Epidermal melanocyte (primary cell): ENCODE measurements around the gene RAB26.
"Not testable (repeated sequence)": the region's sequence is repeated elsewhere in the genome, so short reads cannot be mapped to it uniquely, and the experiment has no call there.

Experiments used
- DNase-seq: peaks from one replicate; pipeline ENCODE4 v3.0.0; 2011; ENCODE audit warnings: low spot score; ENCODE audit not compliant: insufficient read length

RAB26 gene, protein sequence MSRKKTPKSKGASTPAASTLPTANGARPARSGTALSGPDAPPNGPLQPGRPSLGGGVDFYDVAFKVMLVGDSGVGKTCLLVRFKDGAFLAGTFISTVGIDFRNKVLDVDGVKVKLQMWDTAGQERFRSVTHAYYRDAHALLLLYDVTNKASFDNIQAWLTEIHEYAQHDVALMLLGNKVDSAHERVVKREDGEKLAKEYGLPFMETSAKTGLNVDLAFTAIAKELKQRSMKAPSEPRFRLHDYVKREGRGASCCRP

DNA sequence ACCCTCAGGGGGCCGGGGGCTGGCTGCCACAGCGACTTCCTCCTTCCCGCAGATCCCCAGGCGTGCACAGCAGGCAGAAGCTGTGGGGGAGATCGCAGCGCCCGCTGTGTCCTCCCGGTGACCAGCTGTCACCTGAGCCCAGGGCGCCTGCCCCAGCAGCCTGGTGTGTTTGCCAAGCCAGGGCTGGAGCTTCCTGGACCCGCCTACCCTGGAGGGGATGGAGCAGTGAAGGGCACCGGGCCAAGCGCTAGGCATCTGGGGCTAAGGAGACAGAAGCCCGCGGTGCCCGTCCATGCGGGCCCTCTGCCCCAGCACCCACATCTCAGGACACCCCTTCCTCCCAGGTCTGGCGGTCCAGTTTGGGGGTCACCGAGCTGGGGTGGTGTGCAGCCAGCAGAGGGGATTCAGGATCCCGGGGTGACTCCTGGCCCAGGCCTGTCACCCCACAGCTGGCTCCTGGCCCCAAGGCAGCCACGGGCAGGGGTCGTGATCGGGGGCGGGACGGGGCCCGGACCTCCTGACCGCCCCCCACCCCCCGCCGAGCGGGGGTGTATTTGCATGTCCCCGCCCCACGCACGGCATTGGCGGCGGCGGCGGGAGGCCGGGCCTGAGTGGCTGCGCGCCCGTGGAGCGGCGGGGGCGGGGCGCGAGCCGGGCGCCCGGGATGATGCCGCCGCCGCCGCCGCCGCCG is at the start of gene RAB26:
Gene RAB26 (plus strand): TSS at position 645 of the 691 bp plus-strand sequence. CDS start 159 bp downstream, outside the sequence.
- peak; percentile 69 for DNase-seq

DNA sequence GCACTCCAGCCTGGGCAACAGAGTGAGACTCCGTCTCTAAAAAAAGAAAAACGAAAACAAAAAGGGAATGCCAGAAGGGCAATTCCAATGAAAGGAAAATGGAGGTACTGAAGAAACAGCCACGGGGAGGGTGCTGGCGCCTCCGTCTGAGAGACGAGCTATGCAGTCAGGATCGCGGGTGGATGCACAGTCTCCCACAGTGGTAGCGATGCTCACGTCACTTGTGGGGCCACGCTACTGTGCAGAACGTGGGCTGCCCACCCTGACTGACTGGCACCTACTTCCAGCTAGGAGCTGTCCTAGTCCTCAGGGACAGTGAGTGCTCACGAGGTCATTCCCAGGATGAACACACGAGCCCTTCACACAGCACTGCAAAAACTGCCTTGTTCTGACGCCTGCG is 46.8 kb upstream of the RAB26 start:
- not testable (repeated sequence) for DNase-seq

DNA sequence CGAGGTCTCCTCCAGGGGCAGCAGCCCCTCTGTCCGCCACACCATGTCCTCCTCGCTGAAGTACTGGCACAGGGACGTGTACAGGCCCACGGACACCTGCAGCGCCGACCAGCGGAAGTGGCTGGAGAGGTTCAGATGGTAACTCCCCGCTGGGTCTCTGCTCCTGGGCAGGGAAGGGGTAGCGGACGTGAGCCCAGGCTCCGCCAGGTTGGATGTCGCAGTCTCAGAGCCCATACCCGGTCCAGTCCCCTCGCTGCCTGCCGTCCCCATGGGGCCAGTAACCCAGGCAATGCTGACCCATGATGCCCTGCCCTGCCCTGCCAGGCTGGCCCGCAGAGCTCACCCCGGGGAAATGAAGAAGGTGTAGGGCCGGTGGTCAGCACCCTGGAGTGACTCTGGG is 46.0 kb upstream of the RAB26 start:
- DNase-seq: no peak

DNA sequence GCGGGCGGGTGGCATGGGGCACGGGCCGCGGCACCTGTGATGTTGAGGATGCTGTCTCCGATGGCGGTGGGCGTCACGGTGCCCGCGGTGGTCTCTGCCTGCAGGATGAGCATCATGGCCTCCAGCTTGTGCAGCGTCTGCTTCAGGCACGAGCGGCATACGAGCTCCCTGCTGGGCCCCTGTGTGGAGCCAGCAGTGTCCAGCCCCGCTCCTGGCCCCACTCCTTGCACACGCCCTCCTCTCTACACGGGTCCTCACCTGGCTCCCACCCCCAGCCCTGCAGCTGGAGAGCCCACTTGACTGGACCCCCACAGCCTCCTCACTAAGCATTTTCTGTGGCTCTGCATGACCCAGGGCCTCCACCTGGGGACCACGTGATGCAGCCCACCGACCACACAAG is 44.0 kb upstream of the RAB26 start:
- not testable (repeated sequence) for DNase-seq

DNA sequence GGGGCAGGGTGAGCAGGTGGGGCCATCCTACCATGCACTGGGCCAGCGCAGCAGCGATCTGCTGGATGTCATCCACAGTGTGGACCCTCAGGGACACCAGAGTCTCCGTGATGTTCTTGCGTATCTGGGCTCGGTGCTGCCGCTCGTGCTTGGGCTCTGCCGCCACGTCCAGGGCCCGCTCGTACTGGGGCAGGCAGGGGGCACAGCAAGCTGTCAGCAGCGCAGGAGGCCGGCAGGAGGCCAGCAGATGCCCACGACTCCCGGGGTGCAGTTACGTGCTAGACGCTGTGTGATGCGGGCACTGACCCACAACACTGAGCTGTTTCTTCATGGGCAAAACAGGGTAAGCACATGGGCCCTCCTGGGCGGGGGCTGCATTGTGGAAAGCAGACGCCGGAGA is 43.1 kb upstream of the RAB26 start:
- not testable (repeated sequence) for DNase-seq

DNA sequence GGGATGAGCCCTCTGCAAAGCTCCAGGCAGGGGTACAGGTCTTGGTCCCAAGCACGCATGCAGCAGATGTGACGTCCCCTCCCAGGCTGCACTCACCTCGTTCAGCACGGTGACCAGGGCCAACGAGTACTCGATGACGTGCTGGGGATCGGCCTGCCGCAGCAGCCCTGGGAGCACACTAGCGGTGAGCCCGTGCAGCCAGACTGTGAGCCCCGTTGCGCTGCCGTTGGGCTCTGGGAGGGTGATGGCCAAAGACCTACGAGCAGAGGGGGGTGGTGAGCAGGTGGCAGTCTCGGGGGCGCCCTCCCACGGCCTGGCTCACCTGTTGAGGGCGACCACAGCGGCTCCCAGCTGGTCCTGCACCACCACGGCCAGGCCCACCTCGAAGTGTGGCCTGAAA is 42.7 kb upstream of the RAB26 start:
- DNase-seq: not testable (repeated sequence)

DNA sequence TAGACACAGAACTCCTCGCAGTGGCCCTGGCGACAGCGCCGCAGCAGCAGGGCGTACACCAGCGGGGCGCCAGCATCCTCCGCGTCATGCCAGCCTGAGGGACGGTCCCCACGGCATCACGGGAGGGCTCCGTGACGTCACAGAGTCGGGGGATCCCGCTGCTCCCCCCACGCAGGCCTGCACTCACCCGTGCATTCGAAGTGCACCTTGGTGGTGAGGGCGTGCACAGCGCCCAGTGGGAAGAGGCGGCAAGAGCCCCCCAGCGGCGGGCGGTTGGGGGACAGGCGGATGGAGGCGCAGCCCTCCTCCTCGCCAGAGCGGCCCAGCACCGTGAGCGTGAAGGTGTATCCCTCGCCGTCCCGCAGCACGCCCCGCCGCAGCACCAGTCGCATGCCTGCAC is 42.2 kb upstream of the RAB26 start:
- not testable (repeated sequence) for DNase-seq

DNA sequence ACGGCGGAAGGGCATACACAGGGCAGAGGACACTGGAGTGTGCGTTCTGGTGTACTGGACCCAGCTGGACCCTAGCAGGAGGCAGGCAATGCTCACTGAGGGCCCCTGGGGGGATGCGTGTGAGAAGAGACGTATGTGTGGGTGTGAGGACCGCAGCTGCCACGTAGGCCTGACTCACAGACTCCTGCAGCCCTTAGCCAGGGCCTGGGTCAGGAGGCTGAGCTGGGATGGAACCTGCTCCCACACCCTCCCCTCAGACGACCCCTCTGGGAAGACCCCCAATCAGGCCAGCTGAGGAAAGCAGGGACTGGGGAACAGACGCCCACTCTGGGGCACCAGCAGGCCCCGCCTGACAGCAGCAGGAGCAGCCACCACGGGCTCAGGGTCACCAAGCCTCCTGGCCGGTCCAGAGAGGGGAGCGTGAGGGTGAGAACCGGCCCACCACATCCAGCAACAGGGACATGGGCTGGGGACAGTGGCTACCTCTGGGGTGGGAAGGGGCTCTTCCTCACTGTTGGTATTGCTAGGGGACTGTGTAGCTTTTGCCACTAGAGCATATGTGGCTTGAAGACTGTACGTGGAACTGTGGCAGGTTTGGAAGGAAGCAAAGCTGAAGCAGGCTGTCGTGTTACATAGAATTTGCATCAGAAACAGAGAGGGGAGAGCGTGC is 41.2 kb upstream of the RAB26 start:
- peak; percentile 17 for DNase-seq

DNA sequence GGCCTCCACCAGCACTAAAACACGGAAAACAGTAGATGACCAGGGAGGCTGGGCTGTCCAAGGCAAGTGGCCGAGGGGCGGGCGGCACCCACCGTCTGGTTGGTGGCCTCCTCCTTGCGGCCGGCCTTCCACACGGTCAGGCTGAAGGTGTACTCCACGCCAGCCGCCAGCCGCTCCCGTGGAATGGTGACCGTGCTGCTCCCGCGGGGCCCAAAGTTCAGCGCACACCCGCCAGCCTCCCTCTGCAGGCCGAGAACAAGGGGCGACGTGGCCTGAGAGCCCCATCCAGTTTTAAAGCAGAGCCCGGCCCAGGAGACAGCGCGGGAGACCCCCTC is 40.7 kb upstream of the RAB26 start:
- not testable (repeated sequence) for DNase-seq

DNA sequence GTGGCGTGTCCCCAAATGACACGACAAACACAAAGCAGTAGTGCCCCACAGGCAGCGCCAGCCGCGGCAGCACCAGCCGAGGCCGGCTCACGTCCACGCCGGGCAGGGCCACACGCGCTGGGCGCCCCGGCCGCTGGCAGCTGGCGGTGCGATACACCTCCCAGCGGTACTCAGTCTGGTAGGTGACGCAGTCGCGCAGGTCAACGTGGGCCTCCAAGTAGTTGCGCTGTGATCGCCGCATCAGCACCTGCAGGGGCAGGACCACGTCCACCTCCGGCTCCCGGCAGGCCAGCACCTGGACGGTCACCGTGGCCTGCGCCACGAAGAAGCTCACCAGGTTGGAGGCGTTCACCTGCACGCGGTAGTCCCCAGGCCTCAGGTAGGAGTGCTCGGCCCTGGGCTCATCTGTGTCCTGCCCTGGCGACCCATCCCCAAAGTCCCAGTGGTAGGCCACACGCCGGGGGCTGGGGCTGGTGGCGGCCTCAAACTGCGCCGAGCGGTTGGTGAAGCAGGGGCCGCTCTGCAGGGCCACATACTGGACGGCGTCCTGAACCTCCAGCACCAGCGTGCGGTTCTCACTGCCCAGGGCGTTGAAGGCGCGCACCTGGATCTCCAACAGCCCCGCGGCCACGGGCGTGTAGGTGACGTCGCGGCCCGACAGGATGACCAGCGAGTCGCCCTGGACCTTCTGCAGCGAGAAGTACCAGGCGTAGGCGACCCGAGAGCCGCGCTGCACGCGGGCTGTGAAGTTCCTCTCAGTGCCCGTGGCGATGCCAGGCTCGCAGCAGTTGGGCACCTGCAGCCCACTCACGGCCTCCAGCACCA is 39.8 kb upstream of the RAB26 start:
- DNase-seq: not testable (repeated sequence)

DNA sequence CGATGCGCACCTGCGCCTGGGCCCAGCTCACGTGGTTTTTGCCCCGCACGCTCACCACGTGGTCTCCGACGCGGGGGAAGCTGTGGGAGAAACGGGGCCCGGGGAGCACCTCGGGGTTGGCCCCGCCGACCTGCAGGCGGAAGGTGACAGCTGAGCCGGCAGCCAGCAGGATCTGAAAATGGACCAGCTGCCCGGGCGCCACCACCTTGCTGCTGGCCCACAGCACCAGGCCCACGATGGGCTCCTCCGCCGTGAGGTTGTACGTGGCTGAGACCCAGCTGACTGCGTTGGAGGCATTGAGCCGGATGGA is 39.2 kb upstream of the RAB26 start:
- not testable (repeated sequence) for DNase-seq

DNA sequence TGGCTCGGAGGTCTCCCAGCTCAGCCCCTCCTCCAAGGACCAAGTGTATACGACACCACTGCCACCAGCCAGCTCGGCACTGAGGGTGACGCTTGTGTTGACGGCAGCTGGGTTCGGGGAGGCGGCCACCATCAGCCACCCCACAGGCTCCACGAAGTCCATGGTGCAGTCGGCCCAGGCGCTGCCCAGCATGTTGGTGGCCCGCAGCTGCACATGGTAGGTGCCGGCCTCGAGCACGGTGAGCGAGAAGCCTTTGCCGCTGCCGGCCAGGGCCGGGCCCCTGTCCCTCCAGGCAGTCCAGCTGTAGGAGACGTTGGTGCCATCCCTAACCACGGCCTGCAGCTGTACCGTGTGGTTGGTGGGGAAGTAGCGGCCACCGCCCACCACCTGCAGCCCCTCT is 38.6 kb upstream of the RAB26 start:
- DNase-seq: not testable (repeated sequence)

DNA sequence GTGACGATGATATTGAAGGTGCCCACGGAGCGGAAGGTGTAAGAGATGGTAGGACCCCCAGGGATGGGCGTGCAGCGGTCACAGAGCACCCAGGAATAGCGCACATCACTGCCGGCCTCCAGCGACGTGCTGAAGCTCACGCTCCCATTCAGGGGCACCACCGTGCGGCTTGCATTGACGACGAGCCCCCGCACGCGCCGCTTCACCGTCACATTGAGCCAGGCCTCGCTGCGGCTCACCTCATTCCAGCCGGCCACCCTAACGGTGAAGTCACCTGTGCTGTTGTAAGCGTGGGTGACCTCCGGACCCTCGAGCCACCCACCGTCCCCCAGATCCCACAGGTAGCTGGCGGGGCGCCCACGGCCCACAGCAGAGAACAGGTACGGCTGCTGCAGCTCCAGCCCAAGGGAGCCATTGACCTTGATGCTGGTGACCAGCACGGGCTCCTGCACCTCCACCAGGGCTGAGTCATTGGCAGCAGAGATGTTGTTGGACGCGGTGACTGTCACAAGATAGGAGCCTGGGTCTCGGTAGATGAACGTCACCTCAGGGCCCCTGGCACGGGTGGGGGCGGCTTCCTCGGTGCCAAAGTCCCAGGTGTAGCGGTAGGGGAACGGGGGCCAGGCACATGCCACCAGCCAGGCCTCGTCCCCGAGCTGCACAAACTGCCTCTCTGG is 38.0 kb upstream of the RAB26 start:
- DNase-seq: not testable (repeated sequence)

DNA sequence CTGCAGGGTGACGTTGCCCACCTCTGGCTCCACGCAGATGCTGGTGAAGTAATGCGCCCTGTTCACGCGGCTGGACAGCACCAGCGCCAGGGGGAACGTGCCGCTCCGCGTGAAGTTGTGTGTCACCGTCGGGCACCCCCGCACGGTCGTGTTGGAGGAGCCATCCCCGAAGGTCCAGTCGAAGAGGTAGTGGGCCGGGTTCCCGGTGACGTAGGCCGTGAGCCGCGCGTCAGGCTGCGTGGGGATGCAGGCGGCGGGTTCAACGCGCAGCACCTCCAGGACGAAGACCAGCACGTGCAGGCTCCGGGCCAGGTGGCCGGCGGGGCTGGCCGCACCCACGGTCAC is 37.4 kb upstream of the RAB26 start:
- DNase-seq: not testable (repeated sequence)

DNA sequence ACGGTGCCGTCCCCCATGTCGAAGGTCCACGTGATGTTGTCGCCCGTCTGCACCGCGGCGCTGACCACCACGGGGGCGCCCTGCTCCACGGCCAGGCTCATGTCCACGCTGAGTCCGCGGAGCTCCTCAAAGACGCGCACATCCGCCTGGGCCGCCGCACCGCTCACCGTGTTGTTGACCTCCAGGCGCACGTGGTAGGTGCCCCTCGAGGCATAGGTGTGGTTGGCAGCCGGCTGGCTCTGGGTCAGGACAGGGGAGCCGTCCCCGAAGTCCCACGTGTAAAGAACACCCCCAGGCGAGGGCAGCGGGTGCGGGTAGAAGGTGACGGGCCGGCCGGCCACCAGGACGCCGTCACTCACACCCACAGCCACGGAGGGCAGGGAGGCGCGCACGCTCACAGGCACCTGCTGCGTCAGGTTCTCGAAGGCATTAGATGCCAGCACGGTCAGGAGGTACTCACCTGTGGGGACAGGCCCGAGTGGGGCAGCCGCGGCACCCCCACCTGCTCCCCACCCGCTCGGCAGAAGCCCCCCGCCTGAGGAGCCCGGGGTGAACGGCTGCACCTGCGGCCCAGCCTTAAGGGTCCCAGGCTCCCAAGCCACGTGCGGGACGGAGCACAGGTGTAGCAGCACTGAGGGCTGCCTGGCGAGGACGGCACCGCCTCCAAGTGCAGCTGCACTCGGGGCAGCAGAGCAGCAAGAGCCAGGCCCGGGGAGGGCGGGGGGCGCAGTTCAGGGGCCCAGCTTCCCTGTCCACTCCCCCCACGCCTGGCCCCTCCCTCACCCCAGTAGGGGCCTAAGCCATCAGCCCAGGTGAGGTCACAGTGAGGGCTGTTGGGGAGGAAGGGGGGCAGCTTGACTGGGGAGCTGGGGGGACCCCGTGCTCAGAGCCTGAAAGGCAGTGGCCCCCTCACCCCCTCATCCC is 36.8 kb upstream of the RAB26 start:
- not testable (repeated sequence) for DNase-seq

DNA sequence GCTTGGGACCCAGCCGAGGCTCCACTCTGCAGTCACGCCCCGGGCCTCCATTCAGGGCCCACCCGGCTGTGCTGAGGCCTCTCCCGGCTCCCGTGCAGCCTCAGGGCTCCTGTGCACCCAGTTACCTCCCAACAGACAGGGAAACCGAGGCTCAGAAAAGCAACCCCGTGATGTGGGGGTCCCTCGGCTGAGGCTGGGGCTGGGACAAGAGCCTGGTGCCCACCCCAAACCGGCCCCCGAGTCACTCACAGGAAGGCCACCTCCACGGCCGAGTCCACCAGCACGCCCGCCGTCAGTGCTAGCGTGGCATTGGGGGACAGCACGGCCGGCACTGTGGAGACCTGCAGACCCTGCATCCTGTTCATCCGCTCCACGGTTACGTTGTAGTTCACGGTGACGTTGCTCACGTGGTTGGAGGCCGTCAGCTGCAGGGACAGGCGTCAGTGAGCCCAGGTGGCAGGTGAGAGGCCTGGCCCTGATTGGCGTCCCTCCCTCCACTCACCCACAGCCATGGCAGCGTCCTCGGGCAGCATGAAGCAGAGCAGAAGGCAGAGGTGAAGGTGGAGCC is 35.8 kb upstream of the RAB26 start:
- DNase-seq: not testable (repeated sequence)

DNA sequence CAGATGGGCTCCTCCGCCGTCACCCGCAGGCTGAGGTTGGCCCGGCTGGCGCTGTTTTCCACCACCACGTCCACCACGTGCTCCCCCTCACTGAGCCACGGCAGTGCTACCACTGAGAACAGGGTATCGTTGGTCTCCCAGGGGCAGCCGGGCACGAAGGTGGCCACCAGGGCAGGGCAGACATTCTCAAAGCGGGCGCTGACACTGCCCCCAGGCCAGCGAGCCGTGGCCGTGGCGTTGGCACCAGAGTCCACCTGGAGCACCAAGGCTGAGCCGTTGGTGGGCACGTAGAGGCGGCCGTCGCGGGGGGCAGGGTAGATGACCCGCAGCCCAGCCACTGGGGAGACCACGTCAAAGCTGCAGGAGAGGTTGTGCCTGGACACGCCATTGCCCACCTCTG is 34.2 kb upstream of the RAB26 start:
- not testable (repeated sequence) for DNase-seq

DNA sequence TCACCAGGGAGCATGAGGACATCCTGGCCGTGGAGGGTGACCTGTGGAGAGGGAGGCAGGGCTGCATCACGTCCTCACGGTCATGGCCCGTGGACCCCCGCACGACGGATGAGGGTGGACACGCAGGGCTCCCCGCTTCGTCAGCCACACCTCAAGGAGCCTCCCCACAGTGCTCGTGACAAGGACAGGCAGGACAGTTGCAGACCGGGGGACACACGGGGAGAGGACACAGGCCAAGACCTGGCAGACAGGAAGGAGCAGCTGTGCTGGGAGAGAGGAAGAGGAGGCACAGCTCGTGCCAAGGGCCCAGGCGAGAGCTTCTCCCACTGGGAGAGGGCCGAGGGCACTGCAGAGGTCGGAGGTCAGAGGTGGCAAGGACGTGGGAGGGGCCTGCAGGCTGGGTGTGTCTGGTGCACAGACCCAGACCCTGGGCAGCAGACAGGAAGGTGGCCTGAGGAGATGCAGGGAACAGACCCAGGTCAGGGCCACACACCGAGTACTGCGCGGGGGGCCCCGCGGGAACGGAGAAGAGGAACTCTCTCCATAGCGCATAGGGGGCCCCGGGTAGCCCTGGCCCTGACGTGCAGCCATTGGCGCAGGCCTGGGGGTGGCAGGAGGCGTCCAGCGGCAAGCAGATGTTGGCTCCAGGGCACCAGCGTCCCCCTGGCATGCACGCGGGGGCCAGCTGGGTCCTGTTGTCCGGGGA is 33.4 kb upstream of the RAB26 start:
- DNase-seq: not testable (repeated sequence)

DNA sequence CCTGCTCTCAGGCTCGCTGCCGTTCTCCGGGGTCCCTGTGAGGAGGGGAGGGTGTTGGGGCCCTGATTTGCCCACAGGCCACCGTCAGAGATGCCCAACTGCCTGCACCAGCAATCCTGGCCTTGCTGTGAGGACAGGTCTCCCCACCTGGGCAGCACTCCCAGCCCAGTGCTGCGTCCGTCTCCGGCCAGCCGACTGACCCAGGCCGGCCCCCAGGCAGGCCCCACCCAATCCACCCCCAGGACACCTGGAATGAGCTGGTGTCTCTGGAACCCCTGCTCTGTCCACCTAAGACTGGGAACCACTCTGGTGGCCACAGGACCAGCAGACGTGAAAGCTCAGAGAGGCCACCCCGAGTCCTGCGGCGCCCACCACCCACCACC is 32.8 kb upstream of the RAB26 start:
- no peak for DNase-seq
